Inflammatory macrophage treated with lipopolysaccharide for 4 hours (primary cell): ENCODE measurements around the gene DHPS.
"Not testable (repeated sequence)": the region's sequence is repeated elsewhere in the genome, so short reads cannot be mapped to it uniquely, and the experiment has no call there.

Experiments
- DNase-seq: peaks from one replicate; pipeline ENCODE4 v3.0.0-alpha.2; 2020

Gene DHPS

GRCh38 chr19:12681074-12681987, at the start of gene DHPS:
TSS of gene DHPS (minus strand) at chr19:12681880. CDS start at chr19:12681766, 114 bp downstream.
- DNase-seq: peak; percentile 97

- DNase-seq: no peak
These were observed 49.7 kb upstream of the DHPS start for GRCh38 chr19:12731337-12731736.

- DNase-seq: peak; percentile 8
These were observed 48.4 kb upstream of the DHPS start for GRCh38 chr19:12730064-12730463.

- no peak for DNase-seq
These were observed 46.2 kb upstream of the DHPS start for GRCh38 chr19:12727745-12728433.

GRCh38 chr19:12726988-12727316, 45.3 kb upstream of the DHPS start:
- no peak for DNase-seq

- DNase-seq: not testable (repeated sequence)
These were observed 43.9 kb upstream of the DHPS start for GRCh38 chr19:12725612-12726011.

- DNase-seq: peak; percentile 31
These were observed 42.2 kb upstream of the DHPS start, which contains the start of gene TNPO2 for GRCh38 chr19:12723641-12724426. TSS of gene TNPO2 (minus strand) at chr19:12723932. CDS start at chr19:12720977, 2,955 bp downstream.

GRCh38 chr19:12723381-12723640, 41.6 kb upstream of the DHPS start:
- DNase-seq: no peak

- DNase-seq: peak; percentile 100
These were observed 41.1 kb upstream of the DHPS start for GRCh38 chr19:12722566-12723380.

GRCh38 chr19:12721656-12722565, 40.2 kb upstream of the DHPS start:
- peak; percentile 49 for DNase-seq

- no peak for DNase-seq
These were observed 39.4 kb upstream of the DHPS start for GRCh38 chr19:12720851-12721655.

- no peak for DNase-seq
These were observed 38.6 kb upstream of the DHPS start for GRCh38 chr19:12720296-12720695.

GRCh38 chr19:12715929-12716328, 34.2 kb upstream of the DHPS start:
- no peak for DNase-seq

- no peak for DNase-seq
These were observed 33.4 kb upstream of the DHPS start for GRCh38 chr19:12715102-12715501.

GRCh38 chr19:12713304-12713703, 31.6 kb upstream of the DHPS start:
- not testable (repeated sequence) for DNase-seq

GRCh38 chr19:12712077-12712476, 30.4 kb upstream of the DHPS start:
- not testable (repeated sequence) for DNase-seq

GRCh38 chr19:12711187-12711586, 29.5 kb upstream of the DHPS start:
- no peak for DNase-seq

GRCh38 chr19:12708641-12709040, 27.0 kb upstream of the DHPS start:
- no peak for DNase-seq

- no peak for DNase-seq
These were observed 24.6 kb upstream of the DHPS start for GRCh38 chr19:12706332-12706718.

- DNase-seq: no peak
These were observed 24.1 kb upstream of the DHPS start for GRCh38 chr19:12705654-12706331.
